ENCODE data around the gene CTNNA3.

- TF ChIP-seq POLR2A (IDR thresholded peaks at IDR 0.05) (no peak), POLR2AphosphoS5 (IDR thresholded peaks at IDR 0.05) (no peak)
These were observed 1317.7 kb downstream of the CTNNA3 start for GRCh38 chr10:66378117-66378876.

All from spleen (tissue), 3 donors.